Liver (tissue), 9 donors: Measurements from ENCODE around the gene GATD1. TPM values are rescaled to one million over a fixed set of nuclear protein-coding genes. Genes with fewer than 3 reads are reported as not detected.

Experiments
- DNase-seq: peaks from one replicate; pipeline ENCODE4 v3.0.0-alpha.2; 2017; ENCODE audit warnings: low spot score
- H3K27ac ChIP-seq, 2 donors: one replicate each; pipeline ENCODE4 v1.7.0; 2013; ENCODE audit warnings: inconsistent platforms in 2 of 2, low read length in 2 of 2, control low read depth in 1 of 2, low read depth in 1 of 2, mild to moderate bottlenecking in 1 of 2
- H3K27me3 ChIP-seq, 4 donors: one replicate each; pipeline versions ENCODE4 v1.6.1 to v1.7.0; 2013; ENCODE audit warnings: low read length in 3 of 4, inconsistent platforms in 1 of 4, mild to moderate bottlenecking in 1 of 4, moderate library complexity in 1 of 4; ENCODE audit not compliant: control insufficient read depth in 4 of 4, insufficient read depth in 4 of 4
- H3K36me3 ChIP-seq, 4 donors: one replicate each; pipeline versions ENCODE4 v1.6.1 to v1.7.0; 2013; ENCODE audit warnings: low read length in 3 of 4, mild to moderate bottlenecking in 3 of 4, low read depth in 1 of 4, moderate library complexity in 1 of 4; ENCODE audit not compliant: control insufficient read depth in 4 of 4, insufficient read depth in 3 of 4
- H3K4me1 ChIP-seq, 4 donors: one replicate each; pipeline versions ENCODE4 v1.6.1 to v1.7.0; 2013; ENCODE audit warnings: low read length in 3 of 4, mild to moderate bottlenecking in 3 of 4, moderate library complexity in 1 of 4; ENCODE audit not compliant: control insufficient read depth in 4 of 4, insufficient read depth in 4 of 4
- H3K4me3 ChIP-seq, 3 donors: one replicate each; pipeline versions ENCODE4 v1.6.1 to v1.7.0; 2013; ENCODE audit warnings: low read length in 3 of 3, control low read depth in 1 of 3, low read depth in 1 of 3, mild to moderate bottlenecking in 1 of 3
- H3K9ac ChIP-seq, 2 donors: one replicate each; pipeline ENCODE4 v1.7.0; 2013; ENCODE audit warnings: low read length in 2 of 2, mild to moderate bottlenecking in 2 of 2, moderate library complexity in 2 of 2, control low read depth in 1 of 2, low read depth in 1 of 2
- H3K9me3 ChIP-seq, 4 donors: one replicate each; pipeline versions ENCODE4 v1.6.1 to v1.7.0; 2013; ENCODE audit warnings: low read length in 3 of 4; ENCODE audit not compliant: control insufficient read depth in 4 of 4
- ATF3 ChIP-seq: IDR thresholded peaks from 2 replicates; pipeline ENCODE4 v1.6.1; 2016; ENCODE audit warnings: antibody characterized with exemption
- EGR1 ChIP-seq, 2 donors: IDR thresholded peaks; 2 replicates each; pipeline ENCODE4 v1.6.1; 2016 to 2018; ENCODE audit warnings: antibody characterized with exemption in 2 of 2, low read depth in 2 of 2
- FOXA1 ChIP-seq: IDR thresholded peaks from 2 replicates; pipeline ENCODE4 v1.6.1; 2016; ENCODE audit warnings: antibody characterized with exemption
- FOXA2 ChIP-seq: IDR thresholded peaks from 2 replicates; pipeline ENCODE4 v1.6.1; 2016; ENCODE audit warnings: antibody characterized with exemption
- GABPA ChIP-seq, 2 donors: IDR thresholded peaks in 1 of 2; conservative IDR thresholded peaks in 1 of 2; 2 replicates each; pipeline ENCODE4 v1.6.1; 2016; ENCODE audit warnings: antibody characterized with exemption in 2 of 2, mild to moderate bottlenecking in 1 of 2, moderate library complexity in 1 of 2
- HNF4A ChIP-seq, 2 donors: conservative IDR thresholded peaks; 2 replicates each; pipeline ENCODE4 v1.6.1; 2016; ENCODE audit warnings: antibody characterized with exemption in 2 of 2, mild to moderate bottlenecking in 2 of 2
- HNF4G ChIP-seq: IDR thresholded peaks from 2 replicates; pipeline ENCODE4 v1.6.1; 2016; ENCODE audit warnings: antibody characterized with exemption
- MAX ChIP-seq: IDR thresholded peaks from 2 replicates; pipeline ENCODE4 v1.6.1; 2016; ENCODE audit warnings: antibody characterized with exemption
- NR2F2 ChIP-seq: IDR thresholded peaks from 2 replicates; pipeline ENCODE4 v1.6.1; 2016; ENCODE audit warnings: antibody characterized with exemption
- RAD21 ChIP-seq, 2 donors: IDR thresholded peaks; 2 replicates each; pipeline ENCODE4 v1.6.1; 2016; ENCODE audit warnings: antibody characterized with exemption in 2 of 2, mild to moderate bottlenecking in 2 of 2
- RXRA ChIP-seq, 2 donors: IDR thresholded peaks; 2 replicates each; pipeline ENCODE4 v1.6.1; 2017 to 2018; ENCODE audit warnings: antibody characterized with exemption in 2 of 2, mild to moderate bottlenecking in 1 of 2
- SP1 ChIP-seq: IDR thresholded peaks from 2 replicates; pipeline ENCODE4 v1.6.1; 2018; ENCODE audit warnings: antibody characterized with exemption, mild to moderate bottlenecking
- TAF1 ChIP-seq: conservative IDR thresholded peaks from 2 replicates; pipeline ENCODE4 v1.6.1; 2016; ENCODE audit warnings: antibody characterized with exemption, mild to moderate bottlenecking
- YY1 ChIP-seq: IDR thresholded peaks from 2 replicates; pipeline ENCODE4 v1.6.1; 2016; ENCODE audit warnings: antibody characterized with exemption, mild to moderate bottlenecking
- WGBS: extraction: QIAGEN DNeasy Blood & Tissue Kit; methylation state at CpG from one replicate; pipeline ENCODE4 v1.1.7; 2013; 5-methylcytosine and 5-hydroxymethylcytosine counted together
- polyA plus RNA-seq, 2 donors: library from polyadenylated mRNA; stranded (reverse) in 1 of 2; unstranded in 1 of 2; fragments of 200-250 nt in 1 of 2; fragments of >200 nt in 1 of 2; fragmentation: Nextera tagmentation in 1 of 2; extraction: Ambion mirVana in 1 of 2; gene quantifications; one replicate each; pipeline versions ENCODE4 v1.2.1 to v1.2.3, GENCODE V29; 2013 to 2015
- total RNA-seq, 2 donors: library from RNA; depleted of rRNA; stranded (reverse); fragments of >200 nt; gene quantifications; one replicate each; pipeline ENCODE4 v1.2.3, GENCODE V29; 2014
- TF ChIP-seq, protein P1 (sequence below): fragments of 150-350 bp; IDR thresholded peaks from 2 replicates; pipeline ENCODE4 v1.5.1; 2017; ENCODE audit warnings: improper control_type of control experiment, low read depth, low read length; ENCODE audit not compliant: missing input control
- TF ChIP-seq, protein P2 (sequence below): IDR thresholded peaks from 2 replicates; pipeline ENCODE4 v1.6.1; 2016; ENCODE audit warnings: antibody characterized with exemption
- TF ChIP-seq, protein P3 (sequence below): IDR thresholded peaks from 2 replicates; pipeline ENCODE4 v1.6.1; 2016; ENCODE audit warnings: antibody characterized with exemption, mild to moderate bottlenecking
- donor health status: healthy.
- donor health status: healthy.
- donor health status: healthy.
- donor health status: healthy.
- donor health status: healthy.

GATD1 gene
- total and polyA plus RNA-seq, 4 donors: 22.7 to 37.2 (median 24.6) TPM

- no peaks in the 10 kb centered on the region for H3K27me3 ChIP-seq
- no peak overlapping the region for H3K4me3 ChIP-seq
- no peak overlapping the region for H3K27ac ChIP-seq
- 91% methylated on average over 23 of the region's 23 CpGs for WGBS
- H3K9me3 ChIP-seq: no peaks in the 10 kb centered on the region
- H3K4me1 ChIP-seq: no peaks in the 10 kb centered on the region
- no peak overlapping the region for H3K9ac ChIP-seq
- no peak for DNase-seq
- H3K36me3 ChIP-seq: peaks cover 9 to 39% (median 16%) of the 10 kb centered on the region in 4 donors
- TF ChIP-seq NR2F2: no peak
- no peak for TF ChIP-seq ATF3
- TF ChIP-seq TAF1: no peak
- TF ChIP-seq, protein P1, sequence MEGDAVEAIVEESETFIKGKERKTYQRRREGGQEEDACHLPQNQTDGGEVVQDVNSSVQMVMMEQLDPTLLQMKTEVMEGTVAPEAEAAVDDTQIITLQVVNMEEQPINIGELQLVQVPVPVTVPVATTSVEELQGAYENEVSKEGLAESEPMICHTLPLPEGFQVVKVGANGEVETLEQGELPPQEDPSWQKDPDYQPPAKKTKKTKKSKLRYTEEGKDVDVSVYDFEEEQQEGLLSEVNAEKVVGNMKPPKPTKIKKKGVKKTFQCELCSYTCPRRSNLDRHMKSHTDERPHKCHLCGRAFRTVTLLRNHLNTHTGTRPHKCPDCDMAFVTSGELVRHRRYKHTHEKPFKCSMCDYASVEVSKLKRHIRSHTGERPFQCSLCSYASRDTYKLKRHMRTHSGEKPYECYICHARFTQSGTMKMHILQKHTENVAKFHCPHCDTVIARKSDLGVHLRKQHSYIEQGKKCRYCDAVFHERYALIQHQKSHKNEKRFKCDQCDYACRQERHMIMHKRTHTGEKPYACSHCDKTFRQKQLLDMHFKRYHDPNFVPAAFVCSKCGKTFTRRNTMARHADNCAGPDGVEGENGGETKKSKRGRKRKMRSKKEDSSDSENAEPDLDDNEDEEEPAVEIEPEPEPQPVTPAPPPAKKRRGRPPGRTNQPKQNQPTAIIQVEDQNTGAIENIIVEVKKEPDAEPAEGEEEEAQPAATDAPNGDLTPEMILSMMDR: no peak
- no peak for TF ChIP-seq MAX
- no peak for TF ChIP-seq FOXA2
- TF ChIP-seq YY1: no peak
These were observed 7.2 kb downstream of the GATD1 start for GRCh38 chr11:769887-770641.

DNA sequence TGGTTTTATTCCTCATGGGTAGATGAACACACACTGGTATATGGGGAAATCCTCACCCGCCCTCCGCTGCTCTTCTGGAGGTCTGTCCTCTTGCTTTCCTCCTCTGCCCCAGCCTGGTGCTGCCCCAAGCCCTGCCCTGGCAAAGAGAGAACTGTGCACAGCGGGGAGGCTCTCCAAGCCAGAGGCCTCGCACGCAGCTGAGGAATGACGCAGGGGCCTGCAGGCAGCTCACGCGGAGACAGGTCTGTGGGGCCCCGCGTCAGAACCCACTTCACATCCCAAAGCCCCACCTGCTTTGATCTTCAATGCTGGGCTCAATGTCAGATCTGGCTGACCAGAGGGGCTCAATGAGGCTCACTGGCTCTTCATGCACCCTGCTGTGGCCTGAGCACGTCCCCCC, 10.0 kb downstream of the GATD1 start:
- TF ChIP-seq HNF4G (no peak), FOXA2 (no peak), YY1 (no peak), MAX (no peak), SP1 (no peak), ATF3 (no peak), RXRA (IDR thresholded peaks at IDR 0.05) (no peak), HNF4A (conservative IDR thresholded peaks at IDR 0.05) (no peak), GABPA (IDR thresholded peaks at IDR 0.05 in 1 of 2, conservative IDR thresholded peaks at IDR 0.05 in 1 of 2) (no peak), FOXA1 (no peak), NR2F2 (no peak), RAD21 (IDR thresholded peaks at IDR 0.05) (no peak), TAF1 (no peak), EGR1 (IDR thresholded peaks at IDR 0.05; ENCODE audit: low read depth in 2 of 2) (no peak)
- TF ChIP-seq, protein P2, sequence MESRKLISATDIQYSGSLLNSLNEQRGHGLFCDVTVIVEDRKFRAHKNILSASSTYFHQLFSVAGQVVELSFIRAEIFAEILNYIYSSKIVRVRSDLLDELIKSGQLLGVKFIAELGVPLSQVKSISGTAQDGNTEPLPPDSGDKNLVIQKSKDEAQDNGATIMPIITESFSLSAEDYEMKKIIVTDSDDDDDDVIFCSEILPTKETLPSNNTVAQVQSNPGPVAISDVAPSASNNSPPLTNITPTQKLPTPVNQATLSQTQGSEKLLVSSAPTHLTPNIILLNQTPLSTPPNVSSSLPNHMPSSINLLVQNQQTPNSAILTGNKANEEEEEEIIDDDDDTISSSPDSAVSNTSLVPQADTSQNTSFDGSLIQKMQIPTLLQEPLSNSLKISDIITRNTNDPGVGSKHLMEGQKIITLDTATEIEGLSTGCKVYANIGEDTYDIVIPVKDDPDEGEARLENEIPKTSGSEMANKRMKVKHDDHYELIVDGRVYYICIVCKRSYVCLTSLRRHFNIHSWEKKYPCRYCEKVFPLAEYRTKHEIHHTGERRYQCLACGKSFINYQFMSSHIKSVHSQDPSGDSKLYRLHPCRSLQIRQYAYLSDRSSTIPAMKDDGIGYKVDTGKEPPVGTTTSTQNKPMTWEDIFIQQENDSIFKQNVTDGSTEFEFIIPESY: no peak
- TF ChIP-seq, protein P3, sequence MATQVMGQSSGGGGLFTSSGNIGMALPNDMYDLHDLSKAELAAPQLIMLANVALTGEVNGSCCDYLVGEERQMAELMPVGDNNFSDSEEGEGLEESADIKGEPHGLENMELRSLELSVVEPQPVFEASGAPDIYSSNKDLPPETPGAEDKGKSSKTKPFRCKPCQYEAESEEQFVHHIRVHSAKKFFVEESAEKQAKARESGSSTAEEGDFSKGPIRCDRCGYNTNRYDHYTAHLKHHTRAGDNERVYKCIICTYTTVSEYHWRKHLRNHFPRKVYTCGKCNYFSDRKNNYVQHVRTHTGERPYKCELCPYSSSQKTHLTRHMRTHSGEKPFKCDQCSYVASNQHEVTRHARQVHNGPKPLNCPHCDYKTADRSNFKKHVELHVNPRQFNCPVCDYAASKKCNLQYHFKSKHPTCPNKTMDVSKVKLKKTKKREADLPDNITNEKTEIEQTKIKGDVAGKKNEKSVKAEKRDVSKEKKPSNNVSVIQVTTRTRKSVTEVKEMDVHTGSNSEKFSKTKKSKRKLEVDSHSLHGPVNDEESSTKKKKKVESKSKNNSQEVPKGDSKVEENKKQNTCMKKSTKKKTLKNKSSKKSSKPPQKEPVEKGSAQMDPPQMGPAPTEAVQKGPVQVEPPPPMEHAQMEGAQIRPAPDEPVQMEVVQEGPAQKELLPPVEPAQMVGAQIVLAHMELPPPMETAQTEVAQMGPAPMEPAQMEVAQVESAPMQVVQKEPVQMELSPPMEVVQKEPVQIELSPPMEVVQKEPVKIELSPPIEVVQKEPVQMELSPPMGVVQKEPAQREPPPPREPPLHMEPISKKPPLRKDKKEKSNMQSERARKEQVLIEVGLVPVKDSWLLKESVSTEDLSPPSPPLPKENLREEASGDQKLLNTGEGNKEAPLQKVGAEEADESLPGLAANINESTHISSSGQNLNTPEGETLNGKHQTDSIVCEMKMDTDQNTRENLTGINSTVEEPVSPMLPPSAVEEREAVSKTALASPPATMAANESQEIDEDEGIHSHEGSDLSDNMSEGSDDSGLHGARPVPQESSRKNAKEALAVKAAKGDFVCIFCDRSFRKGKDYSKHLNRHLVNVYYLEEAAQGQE: no peak
- Histone ChIP-seq H3K27ac (no peak overlapping the region), H3K9me3 (no peaks in the 10 kb centered on the region), H3K36me3 (peaks cover 17 to 51% (median 22%) of the 10 kb centered on the region in 4 donors), H3K4me3 (no peak overlapping the region), H3K9ac (no peak overlapping the region), H3K4me1 (peaks cover 0 to 6% (median 6%) of the 10 kb centered on the region in 4 donors), H3K27me3 (no peaks in the 10 kb centered on the region)
- DNase-seq: no peak
- 95% methylated on average over 11 of the region's 11 CpGs for WGBS
